Nephron progenitor cell (in vitro differentiated cells): ENCODE measurements around the gene PRKCE.

Experiments used
- DNase-seq: peaks from one replicate; pipeline ENCODE4 v3.0.0; 2021
- H3K27ac Mint-ChIP-seq: 2 replicates; pipeline ENCODE4 v1.8.0; 2021; ENCODE audit warnings: mild to moderate bottlenecking, moderate library complexity, mixed read lengths
- H3K27me3 Mint-ChIP-seq: 2 replicates; pipeline ENCODE4 v1.8.0; 2021; ENCODE audit warnings: mild to moderate bottlenecking, low read depth, mixed read lengths; ENCODE audit not compliant: poor library complexity
- H3K36me3 Mint-ChIP-seq: 2 replicates; pipeline ENCODE4 v1.8.0; 2021; ENCODE audit warnings: low read depth, mixed read lengths
- H3K4me1 Mint-ChIP-seq: 2 replicates; pipeline ENCODE4 v1.8.0; 2021; ENCODE audit warnings: mixed read lengths
- H3K4me3 Mint-ChIP-seq: 2 replicates; pipeline ENCODE4 v1.8.0; 2021; ENCODE audit warnings: mild to moderate bottlenecking, moderate library complexity, mixed read lengths
- H3K9me3 Mint-ChIP-seq: 2 replicates; pipeline ENCODE4 v1.8.0; 2021; ENCODE audit warnings: mild to moderate bottlenecking, moderate library complexity, mixed read lengths
- TF ChIP-seq, protein P1 (sequence below): fragments of 200-600 bp; sonication (generic); IDR thresholded peaks from 2 replicates; pipeline ENCODE4 v1.5.0; 2021; ENCODE audit warnings: antibody characterized with exemption

The PRKCE gene

DNA sequence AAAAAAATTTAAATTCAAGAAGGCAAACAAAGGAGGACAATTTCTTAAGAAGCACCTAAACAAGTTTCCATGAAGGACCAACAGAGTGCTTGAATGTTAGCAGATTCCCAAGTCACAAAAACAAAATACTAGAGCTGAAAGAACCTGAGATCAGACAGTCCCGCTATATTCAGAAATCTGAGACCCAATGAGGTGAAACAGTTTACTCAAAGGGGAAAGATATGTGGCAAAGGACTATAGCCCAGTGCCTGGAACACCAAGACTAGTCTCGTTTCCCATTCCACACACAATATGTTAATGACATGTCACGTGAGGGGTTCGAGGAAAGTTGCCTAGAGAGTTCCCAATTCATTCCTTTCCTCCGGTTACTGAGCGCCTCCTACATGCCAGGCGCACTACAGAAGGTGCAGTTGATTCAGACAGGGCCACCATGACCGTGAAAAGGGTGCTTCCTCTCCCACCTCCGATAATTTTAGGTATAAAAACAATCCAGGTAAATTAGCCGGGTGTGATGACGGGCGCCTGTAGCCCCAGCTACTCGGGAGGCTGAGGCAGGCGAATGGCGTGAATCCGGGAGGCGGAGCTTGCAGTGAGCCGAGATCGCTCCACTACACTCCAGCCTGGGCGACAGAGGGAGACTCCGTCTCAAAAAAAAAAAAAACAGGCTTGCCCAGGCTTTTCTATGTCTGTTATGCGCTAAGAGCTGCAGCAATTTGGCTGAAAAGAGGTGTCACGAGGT, 41.0 kb upstream of the PRKCE start:
- peaks cover 64% of the 10 kb centered on the region for H3K4me1 Mint-ChIP-seq
- H3K36me3 Mint-ChIP-seq, result no peaks in the 10 kb centered on the region
- no peaks in the 10 kb centered on the region for H3K9me3 Mint-ChIP-seq
- DNase-seq, result peak; percentile 21
- H3K4me3 Mint-ChIP-seq, result peak overlapping the region; percentile 98
- H3K27me3 Mint-ChIP-seq, result peaks cover 3% of the 10 kb centered on the region
- TF ChIP-seq, protein P1, sequence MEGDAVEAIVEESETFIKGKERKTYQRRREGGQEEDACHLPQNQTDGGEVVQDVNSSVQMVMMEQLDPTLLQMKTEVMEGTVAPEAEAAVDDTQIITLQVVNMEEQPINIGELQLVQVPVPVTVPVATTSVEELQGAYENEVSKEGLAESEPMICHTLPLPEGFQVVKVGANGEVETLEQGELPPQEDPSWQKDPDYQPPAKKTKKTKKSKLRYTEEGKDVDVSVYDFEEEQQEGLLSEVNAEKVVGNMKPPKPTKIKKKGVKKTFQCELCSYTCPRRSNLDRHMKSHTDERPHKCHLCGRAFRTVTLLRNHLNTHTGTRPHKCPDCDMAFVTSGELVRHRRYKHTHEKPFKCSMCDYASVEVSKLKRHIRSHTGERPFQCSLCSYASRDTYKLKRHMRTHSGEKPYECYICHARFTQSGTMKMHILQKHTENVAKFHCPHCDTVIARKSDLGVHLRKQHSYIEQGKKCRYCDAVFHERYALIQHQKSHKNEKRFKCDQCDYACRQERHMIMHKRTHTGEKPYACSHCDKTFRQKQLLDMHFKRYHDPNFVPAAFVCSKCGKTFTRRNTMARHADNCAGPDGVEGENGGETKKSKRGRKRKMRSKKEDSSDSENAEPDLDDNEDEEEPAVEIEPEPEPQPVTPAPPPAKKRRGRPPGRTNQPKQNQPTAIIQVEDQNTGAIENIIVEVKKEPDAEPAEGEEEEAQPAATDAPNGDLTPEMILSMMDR, result no peak
- peak overlapping the region; percentile 98 for H3K27ac Mint-ChIP-seq

DNA sequence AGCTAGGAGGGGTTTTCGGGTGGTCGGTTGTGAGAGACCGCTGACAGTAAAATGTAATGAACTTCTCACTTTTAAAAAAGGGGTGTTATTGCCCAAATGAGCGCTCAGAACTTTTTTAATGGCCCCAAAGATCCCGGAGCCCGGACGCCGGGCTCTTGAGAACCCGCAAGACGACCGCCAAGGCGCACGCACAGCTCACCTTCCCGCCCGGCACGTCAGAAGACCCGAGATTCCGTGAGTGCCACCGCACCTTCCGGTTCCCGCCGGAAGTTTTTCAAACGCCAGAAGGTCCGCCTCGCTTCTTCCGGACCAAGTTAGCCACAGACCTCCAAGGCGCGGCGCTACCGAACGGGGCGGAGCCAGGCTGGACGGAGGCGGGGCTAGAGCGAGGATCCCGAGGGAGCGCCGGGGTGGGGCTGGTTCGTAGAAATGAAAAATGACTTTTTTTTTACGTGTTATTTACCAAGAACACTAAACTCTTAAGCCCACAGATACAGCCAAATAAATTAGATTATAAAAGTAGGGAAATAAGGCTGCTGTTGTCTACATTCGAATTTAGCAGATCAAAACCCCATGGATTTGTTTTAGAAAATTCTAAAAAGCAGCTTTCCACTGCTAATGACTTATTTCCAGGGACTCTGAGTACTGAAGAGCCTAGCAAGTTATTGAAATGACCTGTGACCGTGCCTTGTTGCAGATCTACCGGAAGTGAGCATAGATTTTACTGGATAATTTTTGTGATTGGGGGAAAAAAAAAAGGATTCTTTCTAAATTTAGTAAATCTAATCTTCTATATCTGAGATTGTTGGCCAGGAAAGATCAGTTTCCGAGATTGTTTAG, 40.2 kb upstream of the PRKCE start, which contains the start of gene SRBD1:
TSS of gene SRBD1 (minus strand) at position 248 of the 840 bp plus-strand sequence. CDS start 5,826 bp downstream, outside the sequence.
- Mint-ChIP-seq H3K4me3 (peak within 1 kb of the TSS; percentile 98), H3K4me1 (peaks cover 64% of the 10 kb centered on the region), H3K9me3 (no peaks in the 10 kb centered on the region), H3K36me3 (no peaks in the 10 kb centered on the region), H3K27me3 (peaks cover 3% of the 10 kb centered on the region), H3K27ac (peak within 1 kb of the TSS; percentile 98)
- DNase-seq, result peak; percentile 94
- TF ChIP-seq, protein P1, result no peak

DNA sequence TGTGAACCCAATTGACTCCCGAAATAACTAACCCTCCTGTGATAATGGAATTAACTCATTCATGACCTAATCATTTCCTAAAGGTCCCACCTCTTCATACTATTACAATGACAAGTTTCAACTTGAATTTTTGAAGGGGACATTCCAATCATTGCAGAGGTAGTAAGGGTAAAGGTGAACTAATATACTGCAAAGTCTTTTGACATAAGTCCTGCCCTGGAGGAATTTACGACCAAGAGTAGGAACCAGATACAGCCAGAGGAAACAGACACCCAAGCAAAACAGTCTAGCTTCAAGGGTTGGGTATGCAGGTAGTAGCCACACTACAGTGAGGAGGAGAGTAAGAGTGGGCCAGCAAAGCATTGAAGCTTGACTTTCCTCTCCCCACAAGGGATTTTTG, 39.2 kb upstream of the PRKCE start:
- peak overlapping the region; percentile 90 for H3K27ac Mint-ChIP-seq
- DNase-seq, result peak; percentile 5
- H3K36me3 Mint-ChIP-seq, result no peaks in the 10 kb centered on the region
- H3K9me3 Mint-ChIP-seq, result no peaks in the 10 kb centered on the region
- H3K27me3 Mint-ChIP-seq, result peaks cover 8% of the 10 kb centered on the region
- peaks cover 70% of the 10 kb centered on the region for H3K4me1 Mint-ChIP-seq
- TF ChIP-seq, protein P1, result no peak
- peak overlapping the region; percentile 29 for H3K4me3 Mint-ChIP-seq

DNA sequence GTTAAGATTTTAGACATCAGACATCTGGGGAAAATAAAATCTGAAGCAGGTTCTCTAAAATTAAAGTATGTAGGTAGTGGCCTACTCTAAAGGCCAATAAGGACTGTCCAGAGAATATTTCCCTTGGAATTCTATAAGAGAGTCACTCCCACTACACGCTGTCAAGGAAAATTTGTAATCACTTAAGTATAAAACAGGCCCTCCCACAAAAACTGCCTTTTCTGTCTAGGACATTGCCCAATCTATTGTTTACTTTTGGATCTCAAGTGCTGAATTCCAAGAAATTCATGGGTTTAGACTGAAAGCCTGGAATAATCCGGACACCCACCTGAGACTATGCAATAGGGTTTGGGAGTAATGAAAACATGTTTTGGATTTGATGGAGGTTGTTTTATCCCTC, 38.7 kb upstream of the PRKCE start:
- TF ChIP-seq, protein P1, result no peak
- Mint-ChIP-seq H3K36me3 (no peaks in the 10 kb centered on the region), H3K9me3 (no peaks in the 10 kb centered on the region), H3K4me3 (no peak overlapping the region), H3K27me3 (peaks cover 8% of the 10 kb centered on the region), H3K4me1 (peaks cover 67% of the 10 kb centered on the region), H3K27ac (peak overlapping the region; percentile 90)
- no peak for DNase-seq

DNA sequence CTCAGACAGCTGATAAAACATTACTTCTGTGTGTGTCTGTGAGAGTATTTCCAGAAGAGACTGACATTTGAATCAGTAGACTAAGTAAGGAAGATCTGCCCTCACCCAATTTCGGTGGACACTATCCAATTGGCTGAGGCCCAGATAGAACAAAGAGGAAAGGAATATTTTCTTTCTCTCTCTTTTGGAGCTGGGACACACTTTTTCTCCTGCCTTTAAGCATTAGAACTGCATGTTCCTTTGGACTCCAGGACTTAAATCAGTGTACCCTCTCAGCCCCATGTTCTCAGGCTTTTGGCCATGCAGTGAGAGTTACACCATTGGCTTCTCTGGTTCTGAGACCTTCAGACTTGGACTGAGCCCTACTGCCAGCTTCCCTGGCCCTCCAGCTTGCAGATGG, 37.1 kb upstream of the PRKCE start:
- Mint-ChIP-seq H3K4me3 (no peak overlapping the region), H3K9me3 (no peaks in the 10 kb centered on the region), H3K4me1 (peaks cover 53% of the 10 kb centered on the region), H3K27ac (no peak overlapping the region), H3K27me3 (peaks cover 6% of the 10 kb centered on the region), H3K36me3 (no peaks in the 10 kb centered on the region)
- no peak for DNase-seq
- TF ChIP-seq, protein P1, result no peak
